ENCODE measurements around the gene SEPTIN6. TPM values are rescaled to one million over a fixed set of nuclear protein-coding genes. Genes with fewer than 3 reads are reported as not detected.

Gene SEPTIN6
- total and polyA plus RNA-seq, 2 of the 13 experiments (the other 11 are each of a cell fraction or from before 2014, with no cell fraction given), result 21.7 to 38.3 TPM

DNA sequence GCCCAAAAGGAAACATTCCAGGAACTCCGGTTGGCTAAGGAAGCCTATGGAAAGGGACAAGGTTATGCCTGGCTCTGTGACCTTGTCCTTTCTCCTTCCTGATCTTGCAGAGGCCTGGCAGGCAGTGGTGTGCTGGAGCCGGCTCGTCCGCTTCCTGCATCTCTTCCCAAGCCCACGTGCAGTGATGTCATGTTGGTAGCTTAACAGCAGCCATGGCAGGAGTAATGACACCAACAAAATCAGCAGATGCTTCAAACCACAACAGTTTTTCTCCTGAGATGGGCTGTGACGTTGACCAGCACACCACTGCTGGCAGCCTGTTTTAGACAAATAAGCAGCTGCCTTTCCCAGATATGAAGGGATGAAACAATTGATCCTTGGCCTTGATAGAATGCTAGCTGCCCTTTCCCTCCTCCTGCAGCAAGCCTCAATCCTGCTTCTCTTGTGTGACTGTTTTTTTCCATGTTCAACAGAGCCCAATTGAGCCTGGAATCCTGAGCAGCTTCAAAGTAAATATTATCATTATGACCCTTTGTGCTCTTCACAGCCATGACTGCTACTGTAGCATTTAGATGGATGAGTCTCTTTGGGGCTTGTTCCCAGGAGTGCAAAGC, 23.4 kb downstream of the SEPTIN6 start (continued):
- TF ChIP-seq, protein P1, sequence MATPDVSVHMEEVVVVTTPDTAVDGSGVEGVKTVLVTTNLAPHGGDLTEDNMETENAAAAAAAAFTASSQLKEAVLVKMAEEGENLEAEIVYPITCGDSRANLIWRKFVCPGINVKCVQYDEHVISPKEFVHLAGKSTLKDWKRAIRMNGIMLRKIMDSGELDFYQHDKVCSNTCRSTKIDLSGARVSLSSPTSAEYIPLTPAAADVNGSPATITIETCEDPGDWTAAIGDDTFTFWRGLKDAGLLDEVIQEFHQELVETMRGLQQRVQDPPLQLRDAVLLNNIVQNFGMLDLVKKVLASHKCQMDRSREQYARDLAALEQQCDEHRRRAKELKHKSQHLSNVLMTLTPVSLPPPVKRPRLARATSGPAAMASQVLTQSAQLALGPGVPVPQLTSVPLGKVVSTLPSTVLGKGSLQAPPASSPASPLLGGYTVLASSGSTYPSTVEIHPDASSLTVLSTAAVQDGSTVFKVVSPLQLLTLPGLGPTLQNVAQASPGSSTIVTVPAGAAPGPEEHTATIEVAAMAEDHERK (CRISPR knock-in tag; IDR thresholded peaks at IDR 0.05; ENCODE audit: low read depth), result no peak
- TF ChIP-seq, protein P2, sequence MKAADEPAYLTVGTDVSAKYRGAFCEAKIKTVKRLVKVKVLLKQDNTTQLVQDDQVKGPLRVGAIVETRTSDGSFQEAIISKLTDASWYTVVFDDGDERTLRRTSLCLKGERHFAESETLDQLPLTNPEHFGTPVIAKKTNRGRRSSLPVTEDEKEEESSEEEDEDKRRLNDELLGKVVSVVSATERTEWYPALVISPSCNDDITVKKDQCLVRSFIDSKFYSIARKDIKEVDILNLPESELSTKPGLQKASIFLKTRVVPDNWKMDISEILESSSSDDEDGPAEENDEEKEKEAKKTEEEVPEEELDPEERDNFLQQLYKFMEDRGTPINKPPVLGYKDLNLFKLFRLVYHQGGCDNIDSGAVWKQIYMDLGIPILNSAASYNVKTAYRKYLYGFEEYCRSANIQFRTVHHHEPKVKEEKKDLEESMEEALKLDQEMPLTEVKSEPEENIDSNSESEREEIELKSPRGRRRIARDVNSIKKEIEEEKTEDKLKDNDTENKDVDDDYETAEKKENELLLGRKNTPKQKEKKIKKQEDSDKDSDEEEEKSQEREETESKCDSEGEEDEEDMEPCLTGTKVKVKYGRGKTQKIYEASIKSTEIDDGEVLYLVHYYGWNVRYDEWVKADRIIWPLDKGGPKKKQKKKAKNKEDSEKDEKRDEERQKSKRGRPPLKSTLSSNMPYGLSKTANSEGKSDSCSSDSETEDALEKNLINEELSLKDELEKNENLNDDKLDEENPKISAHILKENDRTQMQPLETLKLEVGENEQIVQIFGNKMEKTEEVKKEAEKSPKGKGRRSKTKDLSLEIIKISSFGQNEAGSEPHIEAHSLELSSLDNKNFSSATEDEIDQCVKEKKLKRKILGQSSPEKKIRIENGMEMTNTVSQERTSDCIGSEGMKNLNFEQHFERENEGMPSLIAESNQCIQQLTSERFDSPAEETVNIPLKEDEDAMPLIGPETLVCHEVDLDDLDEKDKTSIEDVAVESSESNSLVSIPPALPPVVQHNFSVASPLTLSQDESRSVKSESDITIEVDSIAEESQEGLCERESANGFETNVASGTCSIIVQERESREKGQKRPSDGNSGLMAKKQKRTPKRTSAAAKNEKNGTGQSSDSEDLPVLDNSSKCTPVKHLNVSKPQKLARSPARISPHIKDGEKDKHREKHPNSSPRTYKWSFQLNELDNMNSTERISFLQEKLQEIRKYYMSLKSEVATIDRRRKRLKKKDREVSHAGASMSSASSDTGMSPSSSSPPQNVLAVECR (CRISPR knock-in tag; IDR thresholded peaks at IDR 0.05; ENCODE audit: borderline replicate concordance), result 0 out of 2 replicates have a peak, but pooled peaks have one; percentile 24
- TF ChIP-seq, protein P3, sequence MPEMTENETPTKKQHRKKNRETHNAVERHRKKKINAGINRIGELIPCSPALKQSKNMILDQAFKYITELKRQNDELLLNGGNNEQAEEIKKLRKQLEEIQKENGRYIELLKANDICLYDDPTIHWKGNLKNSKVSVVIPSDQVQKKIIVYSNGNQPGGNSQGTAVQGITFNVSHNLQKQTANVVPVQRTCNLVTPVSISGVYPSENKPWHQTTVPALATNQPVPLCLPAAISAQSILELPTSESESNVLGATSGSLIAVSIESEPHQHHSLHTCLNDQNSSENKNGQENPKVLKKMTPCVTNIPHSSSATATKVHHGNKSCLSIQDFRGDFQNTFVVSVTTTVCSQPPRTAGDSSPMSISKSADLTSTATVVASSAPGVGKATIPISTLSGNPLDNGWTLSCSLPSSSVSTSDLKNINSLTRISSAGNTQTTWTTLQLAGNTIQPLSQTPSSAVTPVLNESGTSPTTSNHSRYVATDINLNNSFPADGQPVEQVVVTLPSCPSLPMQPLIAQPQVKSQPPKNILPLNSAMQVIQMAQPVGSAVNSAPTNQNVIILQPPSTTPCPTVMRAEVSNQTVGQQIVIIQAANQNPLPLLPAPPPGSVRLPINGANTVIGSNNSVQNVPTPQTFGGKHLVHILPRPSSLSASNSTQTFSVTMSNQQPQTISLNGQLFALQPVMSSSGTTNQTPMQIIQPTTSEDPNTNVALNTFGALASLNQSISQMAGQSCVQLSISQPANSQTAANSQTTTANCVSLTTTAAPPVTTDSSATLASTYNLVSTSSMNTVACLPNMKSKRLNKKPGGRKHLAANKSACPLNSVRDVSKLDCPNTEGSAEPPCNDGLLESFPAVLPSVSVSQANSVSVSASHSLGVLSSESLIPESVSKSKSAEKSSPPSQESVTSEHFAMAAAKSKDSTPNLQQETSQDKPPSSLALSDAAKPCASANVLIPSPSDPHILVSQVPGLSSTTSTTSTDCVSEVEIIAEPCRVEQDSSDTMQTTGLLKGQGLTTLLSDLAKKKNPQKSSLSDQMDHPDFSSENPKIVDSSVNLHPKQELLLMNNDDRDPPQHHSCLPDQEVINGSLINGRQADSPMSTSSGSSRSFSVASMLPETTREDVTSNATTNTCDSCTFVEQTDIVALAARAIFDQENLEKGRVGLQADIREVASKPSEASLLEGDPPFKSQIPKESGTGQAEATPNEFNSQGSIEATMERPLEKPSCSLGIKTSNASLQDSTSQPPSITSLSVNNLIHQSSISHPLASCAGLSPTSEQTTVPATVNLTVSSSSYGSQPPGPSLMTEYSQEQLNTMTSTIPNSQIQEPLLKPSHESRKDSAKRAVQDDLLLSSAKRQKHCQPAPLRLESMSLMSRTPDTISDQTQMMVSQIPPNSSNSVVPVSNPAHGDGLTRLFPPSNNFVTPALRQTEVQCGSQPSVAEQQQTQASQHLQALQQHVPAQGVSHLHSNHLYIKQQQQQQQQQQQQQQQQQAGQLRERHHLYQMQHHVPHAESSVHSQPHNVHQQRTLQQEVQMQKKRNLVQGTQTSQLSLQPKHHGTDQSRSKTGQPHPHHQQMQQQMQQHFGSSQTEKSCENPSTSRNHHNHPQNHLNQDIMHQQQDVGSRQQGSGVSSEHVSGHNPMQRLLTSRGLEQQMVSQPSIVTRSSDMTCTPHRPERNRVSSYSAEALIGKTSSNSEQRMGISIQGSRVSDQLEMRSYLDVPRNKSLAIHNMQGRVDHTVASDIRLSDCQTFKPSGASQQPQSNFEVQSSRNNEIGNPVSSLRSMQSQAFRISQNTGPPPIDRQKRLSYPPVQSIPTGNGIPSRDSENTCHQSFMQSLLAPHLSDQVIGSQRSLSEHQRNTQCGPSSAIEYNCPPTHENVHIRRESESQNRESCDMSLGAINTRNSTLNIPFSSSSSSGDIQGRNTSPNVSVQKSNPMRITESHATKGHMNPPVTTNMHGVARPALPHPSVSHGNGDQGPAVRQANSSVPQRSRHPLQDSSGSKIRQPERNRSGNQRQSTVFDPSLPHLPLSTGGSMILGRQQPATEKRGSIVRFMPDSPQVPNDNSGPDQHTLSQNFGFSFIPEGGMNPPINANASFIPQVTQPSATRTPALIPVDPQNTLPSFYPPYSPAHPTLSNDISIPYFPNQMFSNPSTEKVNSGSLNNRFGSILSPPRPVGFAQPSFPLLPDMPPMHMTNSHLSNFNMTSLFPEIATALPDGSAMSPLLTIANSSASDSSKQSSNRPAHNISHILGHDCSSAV (CRISPR knock-in tag; IDR thresholded peaks at IDR 0.05; ENCODE audit: borderline replicate concordance), result no peak
- TF ChIP-seq, protein P4, sequence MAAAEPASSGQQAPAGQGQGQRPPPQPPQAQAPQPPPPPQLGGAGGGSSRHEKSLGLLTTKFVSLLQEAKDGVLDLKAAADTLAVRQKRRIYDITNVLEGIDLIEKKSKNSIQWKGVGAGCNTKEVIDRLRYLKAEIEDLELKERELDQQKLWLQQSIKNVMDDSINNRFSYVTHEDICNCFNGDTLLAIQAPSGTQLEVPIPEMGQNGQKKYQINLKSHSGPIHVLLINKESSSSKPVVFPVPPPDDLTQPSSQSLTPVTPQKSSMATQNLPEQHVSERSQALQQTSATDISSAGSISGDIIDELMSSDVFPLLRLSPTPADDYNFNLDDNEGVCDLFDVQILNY (CRISPR knock-in tag; conservative IDR thresholded peaks at IDR 0.05), result no peak
- TF ChIP-seq TEAD2 (CRISPR knock-in tag; IDR thresholded peaks at IDR 0.05) (no peak), NFATC3 (CRISPR knock-in tag; IDR thresholded peaks at IDR 0.05) (no peak), MAZ (IDR thresholded peaks at IDR 0.05; ENCODE audit: borderline replicate concordance, low read depth, low read length) (no peak), MAZ (CRISPR knock-in tag; IDR thresholded peaks at IDR 0.05; ENCODE audit: low read depth) (no peak), PITX1 (CRISPR knock-in tag; IDR thresholded peaks at IDR 0.05) (no peak), ZNF44 (CRISPR knock-in tag; IDR thresholded peaks at IDR 0.05) (no peak), STAT5B (CRISPR knock-in tag; IDR thresholded peaks at IDR 0.05) (no peak), ZNF296 (CRISPR knock-in tag; conservative IDR thresholded peaks at IDR 0.05) (no peak)
- TF ChIP-seq, protein P5, sequence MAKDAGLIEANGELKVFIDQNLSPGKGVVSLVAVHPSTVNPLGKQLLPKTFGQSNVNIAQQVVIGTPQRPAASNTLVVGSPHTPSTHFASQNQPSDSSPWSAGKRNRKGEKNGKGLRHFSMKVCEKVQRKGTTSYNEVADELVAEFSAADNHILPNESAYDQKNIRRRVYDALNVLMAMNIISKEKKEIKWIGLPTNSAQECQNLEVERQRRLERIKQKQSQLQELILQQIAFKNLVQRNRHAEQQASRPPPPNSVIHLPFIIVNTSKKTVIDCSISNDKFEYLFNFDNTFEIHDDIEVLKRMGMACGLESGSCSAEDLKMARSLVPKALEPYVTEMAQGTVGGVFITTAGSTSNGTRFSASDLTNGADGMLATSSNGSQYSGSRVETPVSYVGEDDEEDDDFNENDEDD (CRISPR knock-in tag; IDR thresholded peaks at IDR 0.05; ENCODE audit: borderline replicate concordance), result 0 out of 2 replicates have a peak, but pooled peaks have one; percentile 21

Measured in HepG2 (cell line).